Midbrain (tissue), 1 donor: ENCODE results near the gene PDZD2.

Experiments
- DNase-seq: peaks from one replicate; lab custom pipeline; 2025; lab: John Stamatoyannopoulos, UW

Gene PDZD2

DNA sequence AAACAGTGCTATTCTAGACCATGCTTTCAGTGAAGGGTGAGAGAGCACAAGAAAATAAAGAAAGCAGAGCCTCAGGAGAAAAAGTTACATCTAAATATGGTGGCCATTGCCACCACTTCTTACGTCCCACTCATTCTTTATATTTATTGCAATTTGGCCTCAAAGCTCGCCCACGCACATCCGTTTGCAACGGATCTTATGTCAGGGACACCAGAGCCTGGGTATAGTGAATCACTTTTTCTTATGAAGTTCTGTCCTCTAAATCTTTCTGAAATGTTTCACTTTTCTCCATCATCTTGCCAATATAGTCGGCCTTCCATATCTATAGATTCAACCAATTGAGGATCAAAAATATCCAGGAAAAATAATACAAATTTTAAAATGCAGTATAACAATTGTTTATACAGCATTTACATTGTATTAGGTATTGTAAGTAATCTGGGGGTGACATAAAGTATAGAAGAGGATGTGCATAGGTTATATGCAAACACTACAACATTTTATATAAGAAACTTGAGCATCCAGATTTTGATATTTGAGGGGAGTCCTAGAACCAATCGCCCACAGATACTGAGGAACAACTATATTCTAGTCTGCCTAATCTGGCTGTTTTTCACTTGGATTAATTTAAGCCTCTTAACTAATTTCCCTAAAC lies 500.0 kb downstream of the PDZD2 start:
- DNase-seq, result no peak

DNA sequence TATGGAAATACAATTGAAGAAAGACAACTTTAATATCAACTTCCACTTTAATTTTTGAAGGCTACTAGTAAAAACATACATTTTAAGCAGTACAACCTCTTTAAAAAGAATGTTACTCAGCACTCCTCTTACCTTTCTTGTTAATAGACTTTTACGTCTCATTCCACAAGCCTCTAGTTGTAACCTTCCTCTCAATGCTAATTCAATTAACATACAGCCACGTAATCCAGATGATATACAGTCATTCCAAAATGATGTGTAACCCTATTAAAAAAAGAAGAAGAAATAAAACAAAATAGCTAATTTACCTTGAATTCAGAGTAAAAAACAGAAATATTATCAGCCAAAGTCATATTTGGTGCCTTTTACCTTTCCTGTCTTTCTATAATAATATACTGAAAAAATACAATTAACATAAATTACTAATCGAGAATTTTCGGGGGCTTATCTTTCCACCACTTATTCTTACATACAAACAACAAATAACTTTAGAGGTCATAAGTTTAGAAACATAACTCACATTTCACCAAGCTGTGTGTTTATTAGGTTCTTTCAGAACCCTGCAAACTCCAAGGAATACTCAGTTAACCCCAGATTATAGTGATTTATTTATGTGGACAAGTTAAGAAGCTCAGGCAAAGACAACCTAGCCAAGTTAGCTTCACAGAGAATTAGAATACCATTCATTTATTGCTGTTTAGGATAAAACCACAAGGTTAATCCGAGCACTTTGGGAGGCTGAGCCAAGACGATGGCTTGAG lies 504.9 kb downstream of the PDZD2 start:
- DNase-seq, result no peak

DNA sequence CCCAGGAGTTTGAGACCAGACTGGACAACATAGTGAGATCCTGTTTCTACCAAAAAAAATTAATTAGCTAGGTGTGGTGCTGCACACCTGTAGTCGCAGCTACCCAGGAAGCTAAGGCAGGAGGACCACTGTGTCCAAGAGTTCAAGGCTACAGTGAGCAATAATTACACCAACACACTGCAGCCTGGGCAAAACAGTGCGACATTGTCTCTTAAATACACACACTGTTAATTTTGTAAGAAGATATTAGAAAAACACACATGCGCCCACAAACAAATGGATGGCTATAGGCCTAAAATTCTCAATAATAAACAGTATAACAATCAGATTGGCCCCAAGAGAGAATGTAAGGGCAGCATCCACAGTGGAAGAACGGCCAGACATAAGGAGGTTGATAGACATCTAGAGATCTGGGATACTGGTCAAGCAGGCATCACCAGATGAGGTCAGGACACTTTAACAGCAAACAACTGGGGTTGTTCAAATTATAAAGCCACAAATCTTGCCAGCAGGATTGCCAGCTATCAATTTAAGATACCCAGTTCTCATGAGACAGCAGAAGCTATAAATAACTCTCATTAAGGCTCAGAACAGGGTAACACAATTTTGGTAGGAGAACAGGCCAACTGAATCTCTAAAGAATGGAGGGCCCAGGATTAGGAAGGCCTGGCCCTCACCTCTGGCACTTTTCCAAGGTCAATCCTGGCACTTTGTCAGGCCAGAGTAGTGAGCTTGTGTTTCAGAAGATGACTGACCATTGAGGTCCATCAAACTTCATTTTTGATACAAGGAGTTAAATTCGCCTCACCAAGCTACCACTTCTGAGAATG lies 505.7 kb downstream of the PDZD2 start:
- no peak for DNase-seq

DNA sequence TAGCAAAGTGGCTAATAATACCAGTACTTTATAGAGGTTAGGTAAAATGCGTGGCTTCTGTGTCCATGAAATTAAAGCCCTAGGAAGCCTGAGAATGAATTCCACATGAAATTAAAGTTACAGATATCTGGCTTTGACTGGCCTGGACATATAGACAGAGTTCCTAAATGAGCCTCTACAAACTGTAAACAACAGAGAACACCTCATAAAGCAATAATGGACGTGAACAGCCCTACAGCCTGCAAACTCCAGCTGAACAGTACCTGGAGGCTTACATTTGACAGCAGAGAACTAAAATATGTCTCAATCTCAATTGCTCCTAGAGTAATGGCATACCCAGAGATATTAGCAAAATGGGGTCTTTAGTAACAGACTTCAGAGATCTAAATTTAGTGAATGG lies 506.4 kb downstream of the PDZD2 start:
- no peak for DNase-seq

DNA sequence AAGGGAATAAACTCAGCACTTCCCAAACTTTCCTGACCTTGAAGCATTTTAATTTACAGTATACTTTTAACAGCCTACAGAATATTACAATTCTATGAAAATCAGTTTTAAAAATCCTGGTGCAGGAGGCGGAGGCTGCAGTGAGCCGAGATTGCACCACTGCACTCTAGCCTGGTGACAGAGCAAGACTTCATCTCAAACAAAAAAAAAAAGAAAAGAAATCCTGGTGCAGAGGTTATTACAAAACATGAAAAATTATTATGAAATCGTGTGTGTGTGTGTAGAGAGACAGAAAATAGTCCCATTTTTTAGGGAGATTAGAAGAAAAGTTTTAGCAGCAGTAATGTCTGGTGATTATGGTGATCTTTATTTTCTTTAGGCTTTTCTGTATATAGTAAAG lies 508.3 kb downstream of the PDZD2 start:
- DNase-seq, result no peak

DNA sequence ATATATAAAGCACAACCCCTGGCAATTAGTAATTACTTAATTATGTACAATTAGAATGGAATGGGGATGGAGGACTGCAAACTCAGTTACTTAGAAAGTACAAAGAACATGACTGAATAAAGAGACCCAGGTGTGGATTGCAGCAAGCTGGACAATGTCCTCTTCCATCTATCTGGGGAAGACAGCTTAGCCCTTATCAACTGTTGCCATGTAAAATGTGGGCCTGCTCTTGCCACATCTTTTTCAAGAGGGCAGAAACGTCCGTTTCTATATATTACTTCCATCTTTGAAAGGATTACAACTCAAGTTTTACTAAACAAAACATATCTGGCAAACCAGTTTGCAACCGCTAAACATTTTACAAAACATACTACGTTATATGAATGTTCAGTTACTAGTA lies 509.0 kb downstream of the PDZD2 start:
- DNase-seq, result no peak

DNA sequence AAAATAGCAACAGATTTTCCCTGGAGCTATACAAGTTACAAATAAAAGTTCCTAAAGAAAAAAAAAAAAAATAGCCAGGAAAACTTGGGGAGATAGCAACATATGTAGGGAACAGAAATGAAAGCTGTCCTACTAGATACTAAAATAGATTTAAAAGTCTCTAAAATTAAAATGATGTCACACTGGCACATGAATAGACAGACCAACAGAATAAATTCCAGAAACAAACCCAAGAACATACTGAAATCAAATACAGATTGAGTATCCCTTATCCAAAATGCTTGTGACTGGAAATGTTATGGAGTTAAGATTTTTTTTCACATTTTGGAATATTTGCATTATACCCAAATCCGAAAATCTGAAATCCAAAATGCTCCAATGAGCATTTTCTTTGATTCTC lies 511.4 kb downstream of the PDZD2 start:
- DNase-seq, result no peak

DNA sequence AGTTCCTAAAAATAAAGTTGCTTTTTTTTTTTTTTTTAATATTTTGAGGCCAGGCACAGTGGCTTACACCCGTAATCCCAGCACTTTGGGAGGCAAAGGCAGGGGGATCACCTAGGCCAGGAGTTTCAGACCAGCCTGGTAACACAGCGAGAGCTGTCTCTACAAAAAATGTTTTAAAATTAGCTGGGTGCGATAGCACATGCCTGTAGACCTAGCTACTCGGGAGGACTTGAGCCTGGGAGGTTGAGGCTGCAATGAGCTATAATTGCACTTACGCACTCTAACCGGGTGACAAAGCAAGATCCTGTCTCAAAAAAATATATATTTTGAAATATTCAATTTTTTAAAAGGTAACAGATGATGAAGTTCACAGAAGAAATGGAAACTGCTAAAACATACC lies 512.3 kb downstream of the PDZD2 start:
- no peak for DNase-seq

DNA sequence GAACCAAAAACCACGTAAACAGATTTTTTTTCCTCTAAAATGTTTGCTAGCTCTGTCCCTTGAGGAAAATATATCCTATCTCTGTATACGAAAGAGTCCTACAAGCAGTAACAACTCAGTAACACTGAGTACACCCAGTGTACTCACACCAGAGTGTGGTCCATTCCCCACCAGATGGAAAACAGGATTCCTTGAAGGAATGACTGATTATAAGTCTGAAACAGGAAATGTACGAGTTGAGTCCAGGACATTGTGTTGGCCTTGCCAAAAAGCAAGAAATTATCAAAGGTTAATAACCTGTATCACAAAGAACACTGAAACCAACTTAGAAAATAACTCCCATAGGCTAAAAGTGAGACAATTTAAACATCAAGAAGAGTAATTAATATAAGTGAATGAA lies 514.8 kb downstream of the PDZD2 start:
- no peak for DNase-seq

DNA sequence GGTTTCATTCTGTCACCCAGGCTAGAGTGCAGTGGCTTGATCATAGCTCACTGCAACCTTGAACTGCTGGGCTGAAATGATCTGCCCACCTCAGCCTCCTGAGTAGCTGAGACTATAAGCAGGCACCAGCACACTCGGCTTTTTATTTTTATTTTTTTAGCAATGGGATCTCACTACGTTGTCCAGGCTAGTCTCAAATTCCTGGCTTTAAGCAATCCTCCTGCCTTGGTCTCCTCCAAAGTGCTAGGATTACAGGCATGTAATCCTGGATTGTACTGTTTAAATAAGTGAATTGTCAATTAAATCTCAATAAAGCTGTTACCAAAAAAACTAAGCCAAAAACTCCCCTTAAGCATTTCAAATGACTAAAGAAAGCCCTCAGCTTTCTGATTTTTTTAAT lies 516.3 kb downstream of the PDZD2 start:
- DNase-seq, result no peak

DNA sequence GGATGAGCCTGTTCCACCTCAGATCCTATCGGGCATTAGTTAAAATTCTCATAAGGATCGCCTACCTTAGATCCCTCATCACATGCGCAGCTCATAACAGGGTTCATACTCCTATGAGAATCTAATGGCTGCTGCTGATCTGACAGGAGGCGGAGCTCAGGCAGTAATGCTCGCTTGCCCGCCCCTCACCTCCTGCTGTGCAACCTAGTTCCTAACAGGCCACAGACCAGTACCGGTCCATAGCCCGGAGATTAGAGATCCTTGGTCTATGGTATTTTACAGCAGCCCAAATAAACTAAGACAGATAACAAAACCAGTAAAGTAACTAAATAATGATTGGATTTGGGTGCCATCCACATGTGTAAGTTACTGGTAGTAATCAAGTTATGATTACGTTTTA lies 517.7 kb downstream of the PDZD2 start:
- DNase-seq, result no peak

DNA sequence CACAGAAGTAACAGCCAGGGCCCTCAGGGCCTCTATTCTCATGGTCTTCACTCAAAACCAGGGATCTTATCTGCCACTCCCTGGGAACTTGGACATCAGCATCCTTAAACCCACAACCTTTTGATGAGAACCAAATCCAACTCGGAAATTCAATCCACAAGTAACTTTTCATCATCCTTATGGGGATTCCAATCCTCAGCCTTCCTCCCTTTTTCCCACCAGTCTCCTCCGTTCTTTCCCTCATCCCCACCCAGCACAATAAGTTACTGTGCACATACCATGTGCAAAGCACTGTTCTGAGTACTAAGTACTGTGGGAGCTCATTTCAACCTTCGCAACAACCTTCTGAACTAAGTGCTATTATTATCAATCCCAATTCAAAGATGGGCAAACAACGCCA lies 518.1 kb downstream of the PDZD2 start:
- no peak for DNase-seq

DNA sequence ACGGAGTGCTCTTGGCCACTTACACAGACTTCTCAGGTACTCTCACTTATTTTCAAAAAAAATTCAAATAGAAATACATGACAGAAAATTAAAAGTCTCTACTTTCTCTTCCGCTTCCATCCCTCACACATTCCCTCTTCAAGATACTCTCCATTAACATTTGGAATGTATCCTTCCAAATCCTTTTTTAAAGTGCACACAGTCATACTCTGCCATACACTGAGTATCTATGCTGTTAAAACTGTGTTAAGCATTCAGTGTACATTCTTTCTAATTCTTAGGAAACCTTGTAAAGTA lies 519.7 kb downstream of the PDZD2 start:
- no peak for DNase-seq

DNA sequence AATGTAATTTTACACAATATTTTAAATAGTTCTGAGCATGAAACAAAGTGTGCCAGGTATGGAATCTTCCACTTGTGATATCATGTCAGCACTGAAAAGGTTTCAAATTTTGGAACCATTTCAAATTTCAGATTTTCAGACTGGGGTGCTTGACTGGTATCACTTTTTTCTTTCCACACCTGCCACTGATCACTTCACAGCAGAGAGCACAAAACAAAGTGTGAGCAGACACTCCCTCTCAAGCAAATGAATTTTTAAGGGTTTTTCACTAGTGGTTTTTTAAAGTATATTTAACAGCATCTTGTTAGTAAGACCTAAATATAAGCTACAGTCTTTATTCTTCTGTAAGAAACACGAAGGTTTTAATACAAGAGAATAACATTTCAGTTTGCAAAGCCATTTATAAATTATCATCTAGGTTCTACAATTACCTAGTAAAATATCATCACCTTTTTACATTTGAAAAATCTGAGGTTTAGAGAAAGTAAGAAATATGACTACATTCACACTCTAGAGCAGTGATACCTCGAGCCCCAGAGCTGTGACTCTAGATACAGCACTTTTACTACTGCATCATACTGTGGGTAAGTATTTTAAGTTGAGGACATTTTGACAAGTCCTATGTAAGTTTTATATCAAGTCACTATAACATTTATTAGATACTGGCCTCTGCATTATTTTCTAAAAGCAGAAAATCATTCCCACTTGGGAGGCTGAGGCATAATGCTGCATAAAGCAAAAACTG lies 520.6 kb downstream of the PDZD2 start:
- no peak for DNase-seq

DNA sequence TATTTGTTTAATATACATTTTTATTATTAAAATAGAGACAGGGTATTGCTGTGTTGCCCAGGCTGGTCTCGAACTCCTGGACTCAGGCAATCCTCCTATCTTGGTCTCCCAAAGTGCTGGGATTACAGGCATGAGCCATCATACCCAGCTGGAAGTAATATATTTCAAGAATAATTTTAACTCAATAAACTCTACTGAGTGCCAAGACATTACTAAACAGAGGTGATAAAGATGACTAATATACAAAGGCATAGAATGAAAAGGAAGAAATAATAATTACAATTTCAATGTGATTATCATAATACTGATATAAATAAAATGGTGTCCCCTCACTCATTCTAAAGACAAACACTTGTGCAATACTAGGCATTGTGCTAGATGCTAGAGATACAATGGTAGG lies 521.3 kb downstream of the PDZD2 start:
- no peak for DNase-seq
